Muscle of leg (tissue), 11 donors: ENCODE results near the gene RAI14. TPM values are rescaled to one million over a fixed set of nuclear protein-coding genes. Genes with fewer than 3 reads are reported as not detected.
A peak's percentile ranks its signal among the peaks of the same experiment; 100 is the strongest.

ENCODE experiments used
- DNase-seq: peaks from one replicate; pipeline ENCODE4 v3.0.0; 2013
- H3K27ac ChIP-seq: one replicate; pipeline ENCODE4 v1.5.1; 2013; ENCODE audit warnings: mild to moderate bottlenecking, low read length, control low read depth
- H3K27me3 ChIP-seq: one replicate; pipeline ENCODE4 v1.6.1; 2013; ENCODE audit warnings: low read length; ENCODE audit not compliant: control insufficient read depth, insufficient read depth
- H3K36me3 ChIP-seq: one replicate; pipeline ENCODE4 v1.6.1; 2013; ENCODE audit warnings: low read length; ENCODE audit not compliant: control insufficient read depth, insufficient read depth
- H3K4me1 ChIP-seq: one replicate; pipeline ENCODE4 v1.6.1; 2013; ENCODE audit warnings: low read length; ENCODE audit not compliant: control insufficient read depth, insufficient read depth
- H3K4me3 ChIP-seq: one replicate; pipeline ENCODE4 v1.5.1; 2013; ENCODE audit warnings: low read length, control low read depth
- H3K9me3 ChIP-seq: replicated peaks from 2 replicates; pipeline ENCODE4 v1.6.1; 2013; ENCODE audit warnings: low read depth, low read length; ENCODE audit not compliant: control insufficient read depth
- WGBS: methylation state at CpG from one replicate; pipeline ENCODE4 v1.1.5; 2013; ENCODE audit warnings: missing lambda C conversion rate; ENCODE audit not compliant: insufficient coverage; 5-methylcytosine and 5-hydroxymethylcytosine counted together
- polyA plus RNA-seq, 8 donors: library from polyadenylated mRNA; unstranded; fragments of 120-200 nt; gene quantifications; one replicate each; pipeline versions ENCODE4 v1.2.1 to v1.2.3, GENCODE V29; 2013; ENCODE audit warnings: inconsistent platforms in 1 of 8, low replicate concordance in 1 of 8; ENCODE audit not compliant: insufficient read length in 8 of 8, insufficient read depth in 1 of 8
- total RNA-seq: library from RNA; stranded (reverse); fragments of 120-200 nt; gene quantifications from one replicate; pipeline ENCODE4 v1.2.4, GENCODE V29; 2013

The RAI14 gene
- total and polyA plus RNA-seq, 9 donors = 15.7 to 40.4 (median 24.3) TPM

DNA sequence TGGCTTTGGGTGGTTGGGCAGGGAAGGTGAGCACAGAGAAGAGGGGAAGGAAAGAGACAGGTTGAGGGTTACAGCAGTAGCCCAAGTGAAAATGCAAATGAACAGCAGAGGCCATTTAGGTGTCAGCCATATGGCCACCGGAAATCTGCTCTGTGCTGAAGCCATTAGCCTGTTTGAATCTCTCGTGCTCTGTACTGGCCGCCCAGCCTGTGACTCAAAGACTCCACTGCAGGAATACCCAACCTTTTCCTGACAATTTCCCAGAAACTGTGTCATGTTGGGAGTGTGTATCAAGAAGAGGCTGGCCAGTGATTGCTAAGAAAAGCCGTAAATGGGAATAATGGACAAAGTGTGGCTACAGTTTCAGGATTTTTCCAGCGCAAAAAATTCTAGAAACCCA lies 35.9 kb upstream of the RAI14 start:
- no peaks in the 10 kb centered on the region for H3K27me3 ChIP-seq
- no peaks in the 10 kb centered on the region for H3K9me3 ChIP-seq
- peak; percentile 36 for DNase-seq
- no peaks in the 10 kb centered on the region for H3K36me3 ChIP-seq
- no peak overlapping the region for H3K27ac ChIP-seq
- H3K4me1 ChIP-seq = no peaks in the 10 kb centered on the region
- 96% methylated on average over 3 of the region's 5 CpGs for WGBS
- H3K4me3 ChIP-seq = no peak overlapping the region

DNA sequence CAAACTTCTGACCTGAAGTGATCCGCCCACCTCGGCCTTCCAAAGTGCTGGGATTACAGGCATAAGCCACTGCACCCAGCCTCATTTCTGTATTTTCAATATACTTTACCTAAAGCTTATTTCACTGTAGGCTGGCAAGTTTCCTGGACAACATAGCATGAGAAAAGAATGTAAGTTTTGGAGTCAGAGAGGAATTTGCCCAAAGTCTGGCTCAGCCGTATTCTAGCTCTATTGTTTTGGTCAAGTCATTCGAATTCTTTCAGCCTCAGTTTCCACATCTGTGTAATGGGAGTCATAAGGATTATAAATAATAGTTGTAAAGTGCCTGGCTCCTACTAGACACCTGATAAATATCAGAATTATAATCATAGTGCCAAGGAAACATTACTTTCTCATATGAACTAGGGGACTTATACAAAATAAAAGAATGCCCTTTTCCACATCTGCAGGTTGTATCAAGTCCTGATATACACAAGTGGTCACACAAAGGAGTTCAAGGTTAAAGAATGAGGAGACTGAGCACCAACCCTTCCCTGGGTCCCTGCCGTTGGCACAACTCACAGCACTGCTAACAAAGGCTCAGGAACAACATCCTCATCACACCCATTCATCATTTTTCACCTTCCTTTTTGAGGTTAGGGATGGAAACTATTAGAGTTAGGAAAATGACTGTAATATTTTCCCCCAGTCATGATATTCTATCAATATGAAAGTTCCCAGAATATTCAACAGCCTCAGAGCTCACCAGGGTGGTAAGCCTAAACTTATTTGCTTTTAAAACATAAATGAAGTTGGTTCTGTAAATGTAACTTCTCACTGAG lies 34.6 kb upstream of the RAI14 start:
- Histone ChIP-seq H3K27me3 (no peaks in the 10 kb centered on the region), H3K4me3 (no peak overlapping the region), H3K9me3 (no peaks in the 10 kb centered on the region), H3K36me3 (no peaks in the 10 kb centered on the region), H3K4me1 (no peaks in the 10 kb centered on the region), H3K27ac (peak overlapping the region; percentile 77)
- peak; percentile 81 for DNase-seq
- 63% methylated on average over 2 of the region's 5 CpGs for WGBS

DNA sequence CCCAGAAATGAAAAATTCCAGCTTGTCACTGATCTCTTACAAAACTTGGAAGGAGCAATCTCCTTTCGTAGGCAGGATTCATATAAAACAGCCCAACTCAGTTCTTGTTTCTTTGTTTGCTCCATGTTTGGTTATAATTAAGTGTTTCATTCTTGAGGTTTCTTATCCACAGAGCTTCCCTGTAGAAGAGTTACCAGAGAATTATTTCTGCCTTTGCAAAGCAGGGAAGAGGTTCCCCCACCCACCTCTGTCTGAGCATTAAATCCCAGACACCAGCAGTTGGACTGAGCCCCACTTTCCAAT lies 34.1 kb upstream of the RAI14 start:
- Histone ChIP-seq H3K4me3 (no peak overlapping the region), H3K36me3 (no peaks in the 10 kb centered on the region), H3K27ac (peak overlapping the region; percentile 77), H3K9me3 (no peaks in the 10 kb centered on the region), H3K4me1 (no peaks in the 10 kb centered on the region), H3K27me3 (no peaks in the 10 kb centered on the region)
- DNase-seq = no peak
- WGBS = no CpG with 5 or more reads among the region's 1 CpG

DNA sequence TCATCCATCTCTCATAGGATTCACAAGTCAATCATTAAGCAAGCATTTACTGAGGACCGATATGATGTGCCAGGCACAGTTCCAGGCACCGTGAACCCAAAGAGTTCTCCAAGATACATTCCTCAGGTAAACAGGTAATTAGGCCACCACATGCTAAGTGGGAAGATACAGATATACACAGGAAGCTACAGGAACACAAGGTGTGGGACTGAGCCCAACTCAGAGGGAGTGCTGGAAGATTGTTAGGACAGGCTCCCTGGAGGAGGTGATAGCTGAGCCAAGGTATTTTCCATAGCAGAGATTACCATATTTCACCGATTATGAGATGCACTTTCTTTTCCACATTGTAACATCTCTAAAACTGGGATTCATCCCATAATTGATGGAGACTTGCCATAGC lies 31.4 kb upstream of the RAI14 start:
- Histone ChIP-seq H3K36me3 (no peaks in the 10 kb centered on the region), H3K27ac (no peak overlapping the region), H3K4me3 (no peak overlapping the region), H3K4me1 (no peaks in the 10 kb centered on the region), H3K9me3 (no peaks in the 10 kb centered on the region), H3K27me3 (no peaks in the 10 kb centered on the region)
- DNase-seq = peak; percentile 22
- 50% methylated on average over 1 of the region's 3 CpGs for WGBS

DNA sequence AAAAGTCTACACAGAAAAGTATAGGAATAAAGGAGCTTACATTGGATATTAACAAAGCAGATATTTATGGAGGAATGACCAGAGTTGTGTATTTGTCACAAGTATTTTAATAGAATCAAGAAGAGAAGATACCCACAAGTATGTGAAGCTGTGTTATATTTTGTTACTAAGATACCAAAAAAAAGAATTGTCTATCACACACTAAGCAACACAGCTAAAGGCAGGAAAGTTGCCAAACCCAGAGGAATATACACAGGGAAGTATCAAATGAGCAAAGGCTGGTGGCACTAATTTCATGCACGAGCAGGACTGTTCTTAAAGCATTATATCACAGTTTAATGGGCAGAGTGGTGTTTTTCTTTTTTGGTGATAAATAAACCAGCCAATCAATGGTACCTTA lies 30.9 kb upstream of the RAI14 start:
- no peak overlapping the region for H3K27ac ChIP-seq
- no peak overlapping the region for H3K4me3 ChIP-seq
- WGBS = no CpG with 5 or more reads among the region's 1 CpG
- no peaks in the 10 kb centered on the region for H3K27me3 ChIP-seq
- no peaks in the 10 kb centered on the region for H3K36me3 ChIP-seq
- DNase-seq = no peak
- no peaks in the 10 kb centered on the region for H3K9me3 ChIP-seq
- H3K4me1 ChIP-seq = no peaks in the 10 kb centered on the region

DNA sequence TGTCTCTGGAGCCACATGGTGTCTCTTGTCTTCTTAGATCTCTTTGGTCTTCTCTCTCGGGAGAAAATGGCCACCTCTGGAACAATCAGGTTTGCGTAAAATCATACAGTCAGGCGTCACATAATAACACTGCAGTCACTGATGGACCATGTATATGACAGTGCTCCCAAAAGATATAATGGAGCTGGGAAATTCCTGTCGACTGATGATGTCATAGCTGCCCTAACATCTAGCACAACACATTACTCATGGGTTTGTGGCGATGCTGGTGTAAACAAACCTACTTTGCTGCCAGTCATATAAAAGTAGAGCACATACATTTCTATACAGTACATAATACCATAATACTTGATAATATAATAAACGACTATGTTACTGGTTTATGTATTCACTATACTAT lies 30.1 kb upstream of the RAI14 start:
- H3K27me3 ChIP-seq = no peaks in the 10 kb centered on the region
- no peak overlapping the region for H3K27ac ChIP-seq
- H3K9me3 ChIP-seq = peaks cover 5% of the 10 kb centered on the region
- no peak overlapping the region for H3K4me3 ChIP-seq
- no peaks in the 10 kb centered on the region for H3K4me1 ChIP-seq
- 80% methylated on average over 1 of the region's 6 CpGs for WGBS
- no peak for DNase-seq
- no peaks in the 10 kb centered on the region for H3K36me3 ChIP-seq

DNA sequence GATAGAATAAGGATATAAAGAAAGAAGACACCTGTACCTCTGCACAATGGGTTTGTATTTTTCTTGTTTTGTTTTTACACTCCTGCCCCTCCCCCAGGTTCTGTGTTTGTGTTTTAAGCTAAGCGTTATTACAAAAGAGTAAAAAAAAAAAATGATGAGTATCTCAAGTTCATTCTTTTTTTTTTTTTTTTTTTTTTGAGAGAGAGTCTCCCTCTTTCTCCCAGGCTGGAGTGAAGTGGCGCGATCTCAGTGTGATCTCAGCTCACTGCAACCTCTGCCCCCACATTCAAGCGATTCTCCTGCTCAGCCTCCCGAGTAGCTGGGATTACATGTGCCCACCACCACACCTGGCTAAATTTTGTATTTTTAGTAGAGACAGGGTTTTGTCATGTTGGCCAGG lies 29.4 kb upstream of the RAI14 start:
- no peak overlapping the region for H3K27ac ChIP-seq
- DNase-seq = no peak
- no peak overlapping the region for H3K4me3 ChIP-seq
- WGBS = no CpG with 5 or more reads among the region's 5 CpGs
- peaks cover 7% of the 10 kb centered on the region for H3K9me3 ChIP-seq
- H3K27me3 ChIP-seq = no peaks in the 10 kb centered on the region
- no peaks in the 10 kb centered on the region for H3K36me3 ChIP-seq
- H3K4me1 ChIP-seq = no peaks in the 10 kb centered on the region

DNA sequence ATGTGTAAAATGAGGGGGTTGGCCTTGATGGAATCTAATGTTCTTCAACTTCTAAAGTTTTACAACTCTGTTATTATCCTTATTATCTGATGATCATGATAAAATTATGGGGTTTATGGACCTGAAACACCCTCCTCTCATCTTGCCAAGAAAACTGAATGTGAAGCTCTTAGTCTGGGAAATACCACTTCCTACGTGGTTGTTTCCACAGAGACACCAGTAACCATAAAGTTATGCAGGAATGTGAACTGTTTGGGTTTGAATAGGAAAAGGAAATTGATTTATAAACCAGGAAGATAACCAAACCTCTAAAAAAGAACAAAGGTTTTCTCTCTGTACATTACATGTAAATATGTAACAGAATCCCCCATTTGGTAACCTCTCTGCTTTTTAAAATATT lies 28.3 kb upstream of the RAI14 start:
- Histone ChIP-seq H3K27me3 (no peaks in the 10 kb centered on the region), H3K36me3 (no peaks in the 10 kb centered on the region), H3K9me3 (peaks cover 7% of the 10 kb centered on the region), H3K4me1 (no peaks in the 10 kb centered on the region), H3K4me3 (no peak overlapping the region), H3K27ac (no peak overlapping the region)
- DNase-seq = no peak
- no CpG with 5 or more reads among the region's 1 CpG for WGBS

DNA sequence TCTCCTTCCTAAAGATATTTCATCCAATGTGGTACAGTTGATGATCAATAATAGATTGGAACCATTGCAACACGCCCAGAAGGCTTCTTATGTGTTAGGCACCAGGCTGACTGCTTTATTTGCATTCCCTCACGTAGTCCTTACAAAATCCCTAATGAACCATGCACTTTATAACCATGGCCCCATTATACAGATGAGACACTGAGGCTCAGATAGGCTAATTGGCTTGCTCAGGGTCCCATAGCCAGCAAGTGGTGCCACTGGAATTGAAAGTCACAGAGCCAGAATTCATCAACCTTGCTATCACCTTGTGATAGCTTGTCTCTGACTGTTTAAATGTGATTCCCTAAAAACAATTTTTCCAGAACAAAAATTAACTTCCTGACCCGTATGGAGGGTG lies 27.8 kb upstream of the RAI14 start:
- Histone ChIP-seq H3K27ac (no peak overlapping the region), H3K4me1 (no peaks in the 10 kb centered on the region), H3K4me3 (no peak overlapping the region), H3K27me3 (no peaks in the 10 kb centered on the region), H3K9me3 (peaks cover 7% of the 10 kb centered on the region), H3K36me3 (no peaks in the 10 kb centered on the region)
- DNase-seq = no peak
- 73% methylated on average over 2 of the region's 3 CpGs for WGBS

DNA sequence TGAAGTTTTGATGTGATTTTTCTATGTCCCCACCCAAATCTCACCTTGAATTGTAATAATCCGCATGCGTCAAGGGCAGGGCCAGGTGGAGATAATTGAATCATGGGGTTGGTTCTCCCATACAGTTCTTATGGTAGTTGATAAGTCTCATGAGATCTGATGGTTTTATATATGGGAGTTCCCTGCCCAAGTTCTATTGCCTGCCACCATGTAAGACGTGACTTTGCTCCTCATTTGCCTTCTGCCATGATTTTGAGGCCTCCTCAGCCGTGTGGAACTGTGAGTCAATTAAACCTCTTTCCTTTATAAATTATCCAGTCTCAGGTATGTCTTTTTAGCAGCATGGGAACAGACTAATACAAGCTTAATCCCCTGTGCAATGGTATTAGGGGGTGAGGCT lies 25.5 kb upstream of the RAI14 start:
- H3K27me3 ChIP-seq = no peaks in the 10 kb centered on the region
- H3K27ac ChIP-seq = no peak overlapping the region
- no peaks in the 10 kb centered on the region for H3K36me3 ChIP-seq
- no peaks in the 10 kb centered on the region for H3K4me1 ChIP-seq
- no peak overlapping the region for H3K4me3 ChIP-seq
- peaks cover 7% of the 10 kb centered on the region for H3K9me3 ChIP-seq
- DNase-seq = no peak
- no CpG with 5 or more reads among the region's 4 CpGs for WGBS
